Measurements from ENCODE around the gene MICALL2.

MICALL2 gene

GRCh38 chr7:1403638-1404459 is 55.4 kb downstream of the MICALL2 start:
- no peak for DNase-seq (ENCODE audit: low read depth)
- no peak overlapping the region for H3K4me3 ChIP-seq (ENCODE audit: control insufficient read depth, low read depth, low read length)
- TF ChIP-seq, protein P1, sequence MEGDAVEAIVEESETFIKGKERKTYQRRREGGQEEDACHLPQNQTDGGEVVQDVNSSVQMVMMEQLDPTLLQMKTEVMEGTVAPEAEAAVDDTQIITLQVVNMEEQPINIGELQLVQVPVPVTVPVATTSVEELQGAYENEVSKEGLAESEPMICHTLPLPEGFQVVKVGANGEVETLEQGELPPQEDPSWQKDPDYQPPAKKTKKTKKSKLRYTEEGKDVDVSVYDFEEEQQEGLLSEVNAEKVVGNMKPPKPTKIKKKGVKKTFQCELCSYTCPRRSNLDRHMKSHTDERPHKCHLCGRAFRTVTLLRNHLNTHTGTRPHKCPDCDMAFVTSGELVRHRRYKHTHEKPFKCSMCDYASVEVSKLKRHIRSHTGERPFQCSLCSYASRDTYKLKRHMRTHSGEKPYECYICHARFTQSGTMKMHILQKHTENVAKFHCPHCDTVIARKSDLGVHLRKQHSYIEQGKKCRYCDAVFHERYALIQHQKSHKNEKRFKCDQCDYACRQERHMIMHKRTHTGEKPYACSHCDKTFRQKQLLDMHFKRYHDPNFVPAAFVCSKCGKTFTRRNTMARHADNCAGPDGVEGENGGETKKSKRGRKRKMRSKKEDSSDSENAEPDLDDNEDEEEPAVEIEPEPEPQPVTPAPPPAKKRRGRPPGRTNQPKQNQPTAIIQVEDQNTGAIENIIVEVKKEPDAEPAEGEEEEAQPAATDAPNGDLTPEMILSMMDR (IDR thresholded peaks at IDR 0.05; ENCODE audit: control insufficient read depth, insufficient read depth, low read depth, low read length, missing control alignments), result peak; percentile 29

GRCh38 chr7:1402791-1403637 is 56.3 kb downstream of the MICALL2 start:
- DNase-seq (ENCODE audit: low read depth), result no peak
- H3K4me3 ChIP-seq (ENCODE audit: control insufficient read depth, low read depth, low read length), result no peak overlapping the region
- TF ChIP-seq, protein P1 (IDR thresholded peaks at IDR 0.05; ENCODE audit: control insufficient read depth, insufficient read depth, low read depth, low read length, missing control alignments), result no peak

- no peak overlapping the region for H3K4me3 ChIP-seq (ENCODE audit: control insufficient read depth, low read depth, low read length)
- TF ChIP-seq, protein P1 (IDR thresholded peaks at IDR 0.05; ENCODE audit: control insufficient read depth, insufficient read depth, low read depth, low read length, missing control alignments), result no peak
- no peak for DNase-seq (ENCODE audit: low read depth)
Observed at GRCh38 chr7:1402110-1402790, 57.0 kb downstream of the MICALL2 start.

DNA sequence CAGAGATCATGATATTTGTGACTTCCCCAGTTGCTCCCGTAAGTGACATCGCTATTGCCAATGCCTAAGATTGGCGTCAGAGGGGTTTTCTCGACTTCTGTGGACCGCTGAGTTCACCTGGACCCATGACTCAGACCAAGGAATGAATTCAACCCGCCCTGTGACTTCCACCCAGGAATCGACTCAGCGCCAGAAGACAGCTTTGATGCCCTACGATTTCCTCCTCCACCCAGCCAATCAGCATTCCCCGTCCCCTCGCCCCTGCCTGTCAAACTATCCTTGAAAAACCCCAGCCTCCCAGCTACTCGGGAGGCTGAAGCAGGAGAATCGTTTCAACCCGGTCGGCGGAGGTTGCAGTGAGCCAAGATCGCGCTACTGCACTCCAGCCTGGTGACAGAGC is 58.3 kb downstream of the MICALL2 start:
- H3K4me3 ChIP-seq (ENCODE audit: control insufficient read depth, low read depth, low read length), result no peak overlapping the region
- TF ChIP-seq, protein P1 (IDR thresholded peaks at IDR 0.05; ENCODE audit: control insufficient read depth, insufficient read depth, low read depth, low read length, missing control alignments), result no peak
- no peak for DNase-seq (ENCODE audit: low read depth)

GRCh38 chr7:1400371-1400770 is 58.9 kb downstream of the MICALL2 start:
- H3K4me3 ChIP-seq (ENCODE audit: control insufficient read depth, low read depth, low read length), result no peak overlapping the region
- TF ChIP-seq, protein P1 (IDR thresholded peaks at IDR 0.05; ENCODE audit: control insufficient read depth, insufficient read depth, low read depth, low read length, missing control alignments), result no peak
- no peak for DNase-seq (ENCODE audit: low read depth)

Measured in AG09309 (cell line).